ENCODE results near the gene TSEN15. TPM values are rescaled to one million over a fixed set of nuclear protein-coding genes. Genes with fewer than 3 reads are reported as not detected.
A peak's percentile ranks its signal among the peaks of the same experiment; 100 is the strongest.

The TSEN15 gene
- total RNA-seq, result 27.2 TPM
- long read RNA-seq, transcript TSEN15-203 (4 exons, 1,844 nt), result minor isoform, 14 of 52 reads
- long read RNA-seq, transcript TSEN15-216 (5 exons, 1,986 nt), result major isoform, 26 of 52 reads
- long read RNA-seq, partial matches to known transcripts, result 1 of 52 reads
- long read RNA-seq, other reads (novel, unspliced or antisense), result 2 of 52 reads

- peak; percentile 92 for DNase-seq
- TF ChIP-seq CTCF (IDR thresholded peaks at IDR 0.05), result no peak
- peak within 1 kb of the TSS; percentile 91 for H3K27ac ChIP-seq
Observed at GRCh38 chr1:184051485-184052193, at the start of gene TSEN15. Gene TSEN15, plus strand, starts transcription at chr1:184051730. Its CDS starts 26 bp downstream, at chr1:184051756.

GRCh38 chr1:184002071-184002470 is 49.5 kb upstream of the TSEN15 start:
- intact Hi-C loops (cut with DNase I), result no loop called here
- no peaks in the 10 kb centered on the region for H3K36me3 ChIP-seq
- H3K4me1 ChIP-seq, result no peaks in the 10 kb centered on the region
- no peak for DNase-seq
- ATAC-seq, result no peak
- no peaks in the 10 kb centered on the region for H3K9me3 ChIP-seq
- H3K27ac ChIP-seq, result no peak overlapping the region
- no peak overlapping the region for H3K4me3 ChIP-seq
- no peak for TF ChIP-seq CTCF (IDR thresholded peaks at IDR 0.05)
- H3K27me3 ChIP-seq, result no peaks in the 10 kb centered on the region

More at GRCh38 chr1:184051485-184052193, at the start of gene TSEN15:
- Histone ChIP-seq H3K9me3 (no peaks in the 10 kb centered on the region), H3K36me3 (peaks cover 13% of the 10 kb centered on the region), H3K4me3 (peak within 1 kb of the TSS; percentile 89), H3K27me3 (no peaks in the 10 kb centered on the region), H3K4me1 (peaks cover 18% of the 10 kb centered on the region)
- intact Hi-C loops (cut with DNase I), result no loop called here
- ATAC-seq, result peak; percentile 100

- Histone ChIP-seq H3K36me3 (no peaks in the 10 kb centered on the region), H3K27me3 (no peaks in the 10 kb centered on the region), H3K9me3 (no peaks in the 10 kb centered on the region), H3K4me1 (no peaks in the 10 kb centered on the region), H3K4me3 (no peak overlapping the region), H3K27ac (no peak overlapping the region)
- ATAC-seq (no peak), DNase-seq (no peak)
- intact Hi-C loops (cut with DNase I), result no loop called here
- TF ChIP-seq CTCF (IDR thresholded peaks at IDR 0.05), result no peak
Observed at GRCh38 chr1:184004935-184005334, 46.6 kb upstream of the TSEN15 start.

- no peaks in the 10 kb centered on the region for H3K4me1 ChIP-seq
- intact Hi-C loops (cut with DNase I), result no loop called here
- ATAC-seq (no peak), DNase-seq (no peak)
- H3K9me3 ChIP-seq, result no peaks in the 10 kb centered on the region
- no peak overlapping the region for H3K27ac ChIP-seq
- no peak overlapping the region for H3K4me3 ChIP-seq
- H3K27me3 ChIP-seq, result no peaks in the 10 kb centered on the region
- no peaks in the 10 kb centered on the region for H3K36me3 ChIP-seq
- TF ChIP-seq CTCF (IDR thresholded peaks at IDR 0.05), result no peak
Observed at GRCh38 chr1:184005506-184005905, 46.0 kb upstream of the TSEN15 start.

- Histone ChIP-seq H3K4me3 (no peak overlapping the region), H3K4me1 (no peaks in the 10 kb centered on the region), H3K9me3 (no peaks in the 10 kb centered on the region), H3K27ac (no peak overlapping the region), H3K27me3 (no peaks in the 10 kb centered on the region), H3K36me3 (no peaks in the 10 kb centered on the region)
- ATAC-seq (no peak), DNase-seq (no peak)
- no peak for TF ChIP-seq CTCF (IDR thresholded peaks at IDR 0.05)
- intact Hi-C loops (cut with DNase I), result no loop called here
Observed at GRCh38 chr1:184010788-184011187, 40.7 kb upstream of the TSEN15 start.
